ENCODE results near the gene DNAH12. TPM values are rescaled to one million over a fixed set of nuclear protein-coding genes. Genes with fewer than 3 reads are reported as not detected.

Gene DNAH12
- total RNA-seq, 1 experiment from 2014 or later = not detected

- Histone ChIP-seq H3K27ac (ENCODE audit: low read depth, low read length) (no peak overlapping the region), H4K20me1 (ENCODE audit: insufficient read depth) (no peaks in the 10 kb centered on the region), H3K4me2 (ENCODE audit: low read length) (no peak overlapping the region), H3K4me3 (replicated peaks in 1 of 2; ENCODE audit: low read depth in 1 of 2, low read length in 2 of 2) (no peak overlapping the region), H3K36me3 (ENCODE audit: control insufficient read depth in 1 of 2, insufficient read depth in 2 of 2, low read length in 2 of 2) (peaks cover 21% of the 10 kb centered on the region in 2 experiments), H3K9ac (ENCODE audit: low read length) (no peak overlapping the region), H3K27me3 (ENCODE audit: insufficient read depth, low read length) (no peaks in the 10 kb centered on the region), H3K9me3 (ENCODE audit: control insufficient read depth in 1 of 2, insufficient read depth in 1 of 2, low read depth in 1 of 2, low read length in 2 of 2) (no peaks in the 10 kb centered on the region), H2AFZ (ENCODE audit: low read depth, low read length, poor library complexity, severe bottlenecking) (no peak overlapping the region), H3K79me2 (ENCODE audit: insufficient read depth, low read length) (peaks cover 74% of the 10 kb centered on the region), H3K9me2 (ENCODE audit: insufficient read depth) (no peaks in the 10 kb centered on the region), H3K4me1 (ENCODE audit: control insufficient read depth in 1 of 2, insufficient read depth in 2 of 2, low read length in 2 of 2) (no peaks in the 10 kb centered on the region)
- ChIA-PET POLR2A (no interaction called here), CTCF (no interaction called here), RAD21 (ENCODE audit: low non-redundant PET in 1 of 2, low total read pairs in 2 of 2, uncharacterized antibody in 2 of 2, unreplicated experiment in 2 of 2) (no interaction called here)
- DNase-seq (ENCODE audit: low read depth, low spot score) = no peak
- no peak for TF ChIP-seq RAD21 (IDR thresholded peaks at IDR 0.05; ENCODE audit: low read depth)
- no peak for TF ChIP-seq EGR1 (IDR thresholded peaks at IDR 0.05; ENCODE audit: low read depth)
- no peak for TF ChIP-seq ZBTB33 (IDR thresholded peaks at IDR 0.05; ENCODE audit: extremely low read depth, insufficient replicate concordance, low read length)
- no peak for TF ChIP-seq TCF7L2 (IDR thresholded peaks at IDR 0.05; ENCODE audit: borderline replicate concordance, extremely low read depth, insufficient read depth, insufficient read length)
- no peak for TF ChIP-seq EZH2 (IDR thresholded peaks at IDR 0.05)
- no peak for TF ChIP-seq SP1 (IDR thresholded peaks at IDR 0.05; ENCODE audit: low read depth)
- no peak for TF ChIP-seq CTCF (IDR thresholded peaks at IDR 0.05 in 2 of 3, conservative IDR thresholded peaks at IDR 0.05 in 1 of 3; ENCODE audit: borderline replicate concordance in 1 of 3, insufficient read depth in 1 of 3, low read depth in 2 of 3, low read length in 2 of 3)
- TF ChIP-seq ZFX (IDR thresholded peaks at IDR 0.05) = no peak
- TF ChIP-seq POLR2AphosphoS5 (IDR thresholded peaks at IDR 0.05; ENCODE audit: low read depth, low read length) = no peak
- TF ChIP-seq EZH2phosphoT487 (IDR thresholded peaks at IDR 0.05; ENCODE audit: borderline replicate concordance) = no peak
- no peak for TF ChIP-seq JUND (IDR thresholded peaks at IDR 0.05)
- TF ChIP-seq REST (IDR thresholded peaks at IDR 0.05; ENCODE audit: low read depth) = no peak
- no peak for TF ChIP-seq SRF (IDR thresholded peaks at IDR 0.05; ENCODE audit: low read depth)
- TF ChIP-seq CBX3 (IDR thresholded peaks at IDR 0.05; ENCODE audit: low read depth) = no peak
- no peak for TF ChIP-seq FOSL1 (IDR thresholded peaks at IDR 0.05; ENCODE audit: low read depth)
- TF ChIP-seq MAX (IDR thresholded peaks at IDR 0.05) = no peak
- TF ChIP-seq CEBPB (IDR thresholded peaks at IDR 0.05; ENCODE audit: low read depth) = no peak
- TF ChIP-seq ZNF274 (IDR thresholded peaks at IDR 0.05; ENCODE audit: low read depth, low read length) = no peak
- intact Hi-C loops (cut with micrococcal nuclease) = no loop called here
- BruUV-seq (replicated peaks) = no TSS peak
- ATAC-seq = no peak
These were observed 28.0 kb upstream of the DNAH12 start for GRCh38 chr3:57572096-57572495.

Measured in HCT116 (cell line).